Measurements from ENCODE around the gene PAK4.
"Not testable (repeated sequence)": the region's sequence is repeated elsewhere in the genome, so short reads cannot be mapped to it uniquely, and the experiment has no call there.

Gene PAK4

DNA sequence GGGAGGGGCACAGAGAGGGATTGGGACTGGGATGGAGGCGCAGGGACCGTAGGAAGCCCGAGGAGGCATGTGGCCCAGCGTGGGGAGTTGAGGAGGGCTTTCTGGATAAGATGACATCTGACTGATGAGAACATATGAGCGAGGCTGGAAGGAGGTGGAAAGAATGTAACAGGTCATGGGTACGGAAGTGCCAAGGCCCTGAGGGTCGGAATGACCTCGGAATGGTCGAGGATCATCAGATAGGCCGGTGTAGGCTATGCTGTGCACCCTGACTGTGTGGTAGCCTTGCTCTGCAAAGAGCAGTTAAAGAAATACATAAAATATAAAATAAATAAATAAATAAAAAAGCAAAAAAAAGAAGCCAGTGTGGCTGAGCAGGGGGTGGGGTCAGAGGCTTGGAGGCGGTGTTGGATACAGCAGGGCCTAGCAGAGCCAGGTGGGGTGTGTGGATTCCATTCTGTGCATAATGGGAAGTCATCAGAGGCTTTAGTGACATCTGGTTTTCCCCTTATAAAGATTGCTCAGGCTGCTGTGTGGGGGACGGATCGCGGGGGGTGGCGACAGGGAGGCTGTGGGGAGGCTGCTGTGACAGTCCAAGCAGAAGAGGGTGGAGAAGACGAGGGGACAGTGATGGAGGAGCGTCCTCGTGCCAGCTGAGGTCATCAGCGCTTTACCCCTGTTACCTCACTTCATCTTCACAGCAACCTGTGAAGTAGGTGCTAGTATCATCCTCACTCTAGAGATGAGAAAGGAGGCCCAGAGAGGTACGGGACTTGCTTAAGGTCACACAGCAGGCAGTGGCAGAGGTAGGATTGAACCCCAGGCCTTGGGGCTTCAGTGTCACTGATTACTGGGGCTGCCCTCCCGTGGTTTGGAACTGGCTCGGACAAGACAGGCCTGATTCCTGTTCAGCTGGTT lies 5.0 kb downstream of the PAK4 start:
- DNase-seq (ENCODE audit: low read depth in 3 of 3), result no peak

DNA sequence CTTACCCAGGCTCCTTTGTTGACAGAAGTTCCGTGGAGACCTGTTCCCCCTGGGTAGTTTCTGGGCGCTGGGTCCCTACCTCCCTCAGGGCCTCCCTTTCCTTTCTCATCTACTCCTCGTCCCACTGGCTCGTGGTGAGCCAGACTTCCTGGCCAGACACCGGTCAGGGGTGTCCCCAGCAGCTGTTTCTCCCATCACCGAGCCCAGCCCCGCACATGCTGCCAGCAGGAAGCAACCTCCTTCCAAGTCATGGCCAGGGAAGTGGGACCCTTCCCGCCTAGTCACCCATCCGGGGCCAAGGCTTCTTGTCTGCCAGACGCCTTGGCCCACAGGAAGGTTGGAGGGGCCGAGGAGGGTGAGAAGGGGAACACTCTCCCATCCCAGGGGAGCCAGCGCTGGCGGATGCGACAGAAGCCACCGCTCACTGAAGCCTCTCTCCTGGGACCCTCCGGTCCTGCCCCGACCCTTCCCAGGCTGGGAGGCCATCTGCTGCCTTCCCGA lies 5.7 kb downstream of the PAK4 start:
- no peak for DNase-seq (ENCODE audit: low read depth in 3 of 3)

DNA sequence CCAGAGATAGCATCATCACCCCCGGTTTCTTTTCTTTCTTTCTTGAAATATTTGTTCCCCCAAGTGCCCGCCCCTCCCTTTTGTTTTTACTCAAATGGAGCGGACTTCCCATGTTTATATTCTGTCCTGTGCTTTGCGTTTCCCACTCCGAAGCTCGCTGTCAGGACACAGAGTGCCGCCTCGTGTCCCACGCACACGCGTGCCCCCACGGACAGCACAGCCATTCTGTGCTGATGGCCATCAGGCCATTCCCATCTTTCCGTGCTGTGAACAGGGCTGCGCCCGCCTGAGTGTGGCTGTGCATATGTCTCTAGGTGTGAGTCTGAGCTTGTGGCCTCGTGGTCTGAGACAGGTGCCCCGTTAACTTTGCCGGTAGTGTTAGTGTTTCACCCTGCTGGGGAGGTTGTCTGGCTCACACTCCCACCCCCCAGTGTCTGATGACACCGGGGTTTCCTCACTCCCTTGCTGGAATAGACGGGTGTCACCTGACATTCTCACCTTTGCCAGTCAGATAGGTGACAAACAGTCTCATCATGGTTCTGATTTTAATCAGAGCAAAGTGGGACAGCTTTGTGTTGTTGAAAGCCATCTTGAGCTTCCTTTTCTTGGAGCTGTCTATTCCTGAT lies 6.9 kb downstream of the PAK4 start:
- no peak for DNase-seq (ENCODE audit: low read depth in 3 of 3)

DNA sequence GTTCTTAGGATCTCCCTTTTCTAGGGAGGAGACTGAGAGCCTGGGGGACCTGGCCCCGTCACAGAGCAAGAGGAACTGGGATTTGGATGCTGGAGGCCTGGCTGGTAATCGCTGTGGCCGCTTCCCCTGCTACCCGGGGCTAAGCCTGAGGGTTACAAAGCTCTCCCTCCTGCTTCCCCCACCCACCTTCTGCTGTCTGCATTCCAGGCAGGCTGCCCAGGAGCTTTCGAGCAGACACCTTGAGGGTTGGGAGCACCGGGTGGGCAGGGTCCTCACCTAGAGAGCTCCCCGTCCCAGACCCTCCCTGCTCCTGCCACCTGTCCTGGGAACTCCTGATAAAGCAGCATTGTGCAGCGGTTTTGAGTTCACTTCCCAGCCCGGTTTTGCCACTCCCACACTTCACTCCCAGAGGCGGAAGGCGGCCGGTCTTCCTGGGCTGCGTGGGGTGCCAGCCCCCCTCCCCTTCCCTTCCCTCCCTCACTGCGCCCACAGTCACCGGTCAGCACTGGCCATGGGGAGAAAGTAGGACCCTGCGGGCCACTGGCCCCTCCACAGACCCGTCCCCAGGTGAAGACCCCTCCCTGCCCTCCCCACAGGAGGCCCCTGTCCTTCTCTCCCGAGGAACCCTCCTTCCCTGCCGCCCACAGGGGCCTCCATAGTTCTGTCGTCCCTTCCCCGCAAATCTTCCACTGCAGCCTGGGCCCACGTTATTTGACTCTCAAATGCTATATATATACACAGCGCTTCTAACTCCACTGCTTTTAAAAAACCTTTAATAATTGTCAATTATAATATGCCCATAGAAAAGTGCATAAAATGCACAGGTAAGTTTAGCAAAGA lies 8.1 kb downstream of the PAK4 start:
- DNase-seq (ENCODE audit: low read depth in 3 of 3), result no peak

DNA sequence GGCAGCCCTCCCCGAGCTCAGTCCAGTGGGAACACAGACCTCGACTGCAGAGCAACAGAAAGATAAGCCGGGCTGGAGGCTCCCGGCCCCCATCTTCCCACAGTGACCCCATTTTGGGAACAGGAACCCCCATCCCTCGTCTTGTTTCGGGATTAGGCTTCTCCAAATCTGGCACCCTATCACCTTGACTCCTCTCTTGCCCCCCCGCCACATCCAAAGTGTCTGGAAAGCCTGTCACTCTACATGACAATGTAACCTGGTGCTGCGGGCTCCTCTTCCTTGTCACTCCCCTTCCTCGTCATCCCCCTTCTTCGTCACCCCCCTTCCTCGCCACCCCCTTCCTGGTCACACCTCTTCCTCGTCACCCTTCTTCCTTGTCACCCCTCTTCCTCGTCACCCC lies 10.1 kb downstream of the PAK4 start:
- DNase-seq (ENCODE audit: low read depth in 3 of 3), result no peak

DNA sequence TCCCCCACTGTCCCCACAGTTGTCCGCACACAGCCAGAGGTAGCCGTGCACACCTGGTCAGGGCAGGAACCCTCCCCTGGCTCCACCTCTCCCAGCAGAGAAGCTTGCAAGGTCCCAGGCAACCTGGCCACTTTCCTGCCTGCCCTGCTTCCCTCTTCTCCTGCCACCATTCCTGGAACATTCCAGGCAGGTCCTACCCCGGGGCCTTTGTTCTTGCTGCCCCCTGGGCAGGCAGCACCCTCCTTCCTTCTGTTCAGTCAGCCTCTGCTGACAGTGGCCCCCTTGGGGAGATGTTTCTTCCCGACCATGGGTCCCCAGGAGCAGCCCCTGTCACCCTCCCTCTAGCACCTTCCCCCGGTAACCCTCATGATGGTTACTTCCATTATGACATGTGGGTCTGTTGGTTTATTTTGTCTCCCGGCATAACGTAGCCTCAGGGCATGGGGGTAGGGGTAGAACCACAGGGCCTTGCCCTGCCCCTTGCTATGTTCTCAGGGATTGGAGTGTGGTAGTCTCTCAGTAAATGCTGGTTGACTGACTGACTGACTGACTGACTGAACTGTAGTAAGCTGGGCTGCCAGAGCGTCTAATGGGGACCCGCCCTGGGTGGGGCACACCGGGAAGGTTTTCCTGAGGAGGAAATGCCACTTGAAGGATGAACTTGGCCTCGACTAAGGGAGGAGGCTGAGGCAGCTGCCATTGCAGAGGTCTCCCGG lies 10.8 kb downstream of the PAK4 start:
- no peak for DNase-seq (ENCODE audit: low read depth in 3 of 3)

DNA sequence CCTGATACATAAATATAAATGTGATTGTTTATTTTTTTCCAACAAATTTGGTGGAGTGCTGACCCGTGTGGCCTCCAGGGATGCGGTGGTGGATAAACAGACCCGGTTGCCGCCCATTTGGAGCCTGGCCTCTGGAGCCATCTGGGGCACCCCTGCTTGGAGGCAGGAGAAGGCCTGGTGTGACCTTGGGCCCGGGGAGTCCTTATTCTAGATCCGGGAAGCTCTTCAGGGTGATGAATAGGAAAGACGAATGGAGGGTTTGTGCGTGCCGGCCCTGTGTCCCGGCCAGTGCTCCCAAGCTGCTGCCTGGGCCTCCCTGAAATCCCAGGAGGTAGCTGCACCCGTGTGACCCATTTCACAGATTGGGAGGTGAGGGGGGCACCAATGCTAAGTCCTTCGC lies 11.5 kb downstream of the PAK4 start:
- DNase-seq (ENCODE audit: low read depth in 3 of 3), result no peak

DNA sequence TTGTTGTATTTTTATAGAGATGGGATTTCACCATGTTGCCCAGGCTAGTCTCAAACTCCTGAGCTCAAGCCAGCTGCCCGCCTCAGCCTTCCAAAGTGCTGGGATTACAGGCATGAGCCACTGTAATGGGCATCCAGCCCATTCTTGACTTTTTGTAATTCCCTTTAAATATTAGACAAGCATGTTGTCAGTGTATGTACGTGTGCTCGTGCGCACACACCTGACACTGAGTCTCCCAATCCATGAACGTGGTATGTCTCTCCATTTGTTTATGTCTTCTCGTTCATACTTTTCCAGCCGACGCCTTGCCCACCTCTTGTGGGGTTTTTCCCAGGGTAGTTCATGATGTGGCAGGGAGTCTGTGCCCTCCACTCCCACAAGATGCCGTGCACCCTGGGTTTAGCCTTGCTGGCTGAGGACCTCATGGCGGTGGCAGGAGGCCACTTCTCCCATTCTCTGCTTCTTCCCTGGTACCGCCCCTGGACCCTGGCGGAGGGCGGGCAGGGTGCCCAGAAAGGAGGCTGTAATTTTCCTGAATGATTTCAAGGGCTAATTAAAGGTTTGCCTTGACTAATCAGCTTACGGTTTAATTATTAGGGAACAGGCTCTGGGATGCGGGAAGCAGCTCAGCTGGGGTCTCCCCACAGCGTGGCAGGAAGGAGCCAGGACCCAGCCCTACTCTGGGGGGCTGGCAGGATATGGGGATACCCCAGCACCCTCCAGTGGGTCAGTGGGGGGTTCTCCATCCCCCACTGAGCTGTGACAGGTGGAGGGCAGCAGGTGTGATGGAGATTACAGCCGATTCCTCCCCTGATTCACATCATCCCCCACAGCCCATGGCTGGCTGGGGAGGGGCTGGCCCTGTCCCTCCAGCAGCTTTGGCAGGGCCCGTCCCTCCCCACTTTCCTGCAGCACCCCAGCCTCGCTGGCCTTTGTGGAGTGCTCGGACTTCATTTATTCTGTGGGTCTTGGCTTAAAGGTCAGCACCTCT lies 12.9 kb downstream of the PAK4 start:
- no peak for DNase-seq (ENCODE audit: low read depth in 3 of 3)

DNA sequence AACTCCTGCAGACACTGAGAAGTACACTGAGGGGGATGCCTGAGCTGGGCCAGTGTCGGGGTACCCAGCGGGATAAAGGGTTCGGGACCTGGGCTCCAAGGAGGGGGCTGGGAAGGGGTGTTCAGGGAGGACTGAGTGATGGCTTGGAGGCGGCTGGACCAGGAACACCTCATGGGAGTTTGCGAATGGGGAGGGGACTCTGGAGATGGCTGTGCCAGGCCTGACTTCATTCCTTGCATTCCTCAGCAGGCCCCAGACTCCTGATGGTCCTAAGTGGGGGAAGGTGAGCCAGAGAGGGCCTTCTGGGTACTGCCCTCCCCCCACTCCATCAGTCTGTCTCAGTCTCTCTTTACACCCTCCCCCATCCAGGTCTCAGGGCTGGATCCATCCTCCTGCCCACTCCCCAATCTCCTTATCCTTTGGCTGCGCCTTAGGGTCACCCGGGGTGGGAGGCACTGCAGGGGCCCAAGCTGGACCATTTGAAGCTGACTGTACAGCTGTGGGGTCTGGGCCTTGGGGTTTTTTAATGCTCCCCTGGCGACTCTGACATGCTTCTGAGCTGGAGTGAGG lies 13.8 kb downstream of the PAK4 start:
- no peak for DNase-seq (ENCODE audit: low read depth in 3 of 3)

DNA sequence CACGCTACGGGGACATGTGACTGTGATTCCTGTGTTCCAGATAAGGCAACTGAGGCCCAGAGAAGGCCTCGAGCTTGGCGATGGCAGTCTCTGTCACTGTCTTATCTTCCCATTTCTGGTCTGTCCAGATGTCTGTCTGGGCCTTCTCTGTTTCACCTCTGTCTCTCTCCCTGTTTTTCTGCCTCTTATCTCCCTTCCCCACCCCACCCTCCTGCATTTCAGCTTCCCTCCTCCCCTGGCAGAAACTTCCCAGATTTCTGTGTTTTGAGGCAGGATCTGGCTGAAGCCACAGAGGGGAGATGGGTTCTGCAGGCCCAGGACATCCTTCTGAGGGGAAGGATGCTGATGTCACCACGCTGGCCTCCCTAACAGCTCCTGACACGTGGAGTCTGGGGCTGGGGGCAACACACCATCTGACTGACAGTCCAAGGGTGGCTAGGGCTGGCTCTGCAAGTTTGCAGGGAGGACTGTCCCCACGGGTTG lies 14.4 kb downstream of the PAK4 start:
- no peak for DNase-seq (ENCODE audit: low read depth in 3 of 3)

DNA sequence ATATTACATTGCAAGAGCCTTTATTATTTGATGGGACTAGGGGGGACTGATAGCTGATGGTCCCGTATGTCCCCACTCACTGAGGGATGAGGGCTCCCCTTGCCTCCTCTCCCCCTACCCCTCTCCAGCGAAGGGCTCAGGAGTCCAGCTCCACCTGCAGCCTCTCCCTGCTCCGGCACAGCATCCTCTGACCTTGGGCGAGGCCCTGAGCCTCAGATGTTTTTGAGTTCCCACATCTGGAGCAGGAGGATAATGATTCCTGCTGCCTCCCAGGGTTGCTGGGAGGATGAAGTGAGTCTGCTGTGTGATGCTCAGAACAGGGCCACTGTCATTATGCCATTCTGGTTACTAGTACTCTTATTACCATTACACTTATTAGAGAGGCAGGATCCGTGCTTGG lies 15.0 kb downstream of the PAK4 start:
- DNase-seq (ENCODE audit: low read depth in 3 of 3), result no peak

DNA sequence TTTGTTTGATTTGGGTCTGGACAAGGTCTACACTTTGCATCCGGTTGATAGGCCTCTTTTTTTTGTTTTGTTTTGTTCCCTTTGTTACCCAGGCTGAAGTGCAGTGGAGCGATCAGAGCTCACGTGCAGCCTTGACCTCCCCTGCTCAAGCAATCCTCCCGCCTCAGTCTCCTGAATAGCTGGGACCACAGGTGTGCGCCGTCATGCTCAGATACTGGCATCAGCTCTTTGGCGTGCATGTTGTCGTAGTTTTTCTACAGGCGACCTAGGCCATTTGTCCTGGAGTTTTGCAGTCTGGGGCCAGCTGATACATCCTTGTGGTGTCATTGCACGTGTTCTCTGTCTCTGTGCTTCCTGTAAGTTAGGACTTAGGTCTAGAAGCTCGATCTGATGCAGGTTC lies 16.3 kb downstream of the PAK4 start:
- DNase-seq (ENCODE audit: low read depth in 3 of 3), result no peak

DNA sequence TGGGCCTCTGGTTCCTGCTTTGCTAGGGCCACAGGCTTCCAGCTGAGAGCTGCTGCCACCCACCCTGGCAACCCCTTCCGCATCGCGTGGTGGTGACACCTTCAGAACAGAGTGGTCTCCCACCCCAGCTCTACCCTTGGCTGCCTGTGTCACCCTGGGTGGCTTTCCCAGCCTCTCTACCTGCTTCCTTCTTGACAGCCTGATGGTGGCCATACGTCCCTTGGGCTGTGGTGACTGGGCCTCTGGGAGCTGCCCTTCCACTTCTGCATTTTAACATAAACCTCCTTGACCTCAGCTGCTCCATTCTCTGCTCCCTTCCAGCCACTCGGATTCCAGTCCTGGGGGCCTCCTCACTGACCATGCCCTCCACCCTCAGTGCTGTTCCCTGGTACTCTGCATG lies 17.0 kb downstream of the PAK4 start:
- no peak for DNase-seq (ENCODE audit: low read depth in 3 of 3)

DNA sequence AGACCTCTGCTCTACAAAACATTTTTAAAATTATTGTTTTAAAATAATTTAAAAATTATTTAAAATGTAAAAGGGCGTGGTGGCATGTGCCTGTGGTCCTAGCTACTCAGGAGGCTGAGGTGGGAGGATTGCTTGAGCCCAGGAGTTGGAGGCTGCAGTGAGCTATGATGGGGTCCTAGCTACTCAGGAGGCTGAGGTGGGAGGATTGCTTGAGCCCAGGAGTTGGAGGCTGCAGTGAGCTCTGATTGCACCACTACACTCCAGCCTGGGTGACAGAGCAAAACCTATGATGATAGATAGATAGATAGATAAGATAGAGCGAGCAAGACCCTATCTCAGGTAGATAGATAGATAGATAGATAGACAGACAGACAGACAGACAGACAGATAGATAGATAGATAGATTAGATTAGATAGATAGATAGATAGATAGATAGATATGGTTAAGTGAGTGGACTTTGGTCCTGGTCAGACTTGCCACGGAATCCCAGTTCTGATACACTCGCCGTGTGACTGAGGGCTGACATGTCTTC lies 18.2 kb downstream of the PAK4 start:
- DNase-seq (ENCODE audit: low read depth in 3 of 3), result not testable (repeated sequence)

DNA sequence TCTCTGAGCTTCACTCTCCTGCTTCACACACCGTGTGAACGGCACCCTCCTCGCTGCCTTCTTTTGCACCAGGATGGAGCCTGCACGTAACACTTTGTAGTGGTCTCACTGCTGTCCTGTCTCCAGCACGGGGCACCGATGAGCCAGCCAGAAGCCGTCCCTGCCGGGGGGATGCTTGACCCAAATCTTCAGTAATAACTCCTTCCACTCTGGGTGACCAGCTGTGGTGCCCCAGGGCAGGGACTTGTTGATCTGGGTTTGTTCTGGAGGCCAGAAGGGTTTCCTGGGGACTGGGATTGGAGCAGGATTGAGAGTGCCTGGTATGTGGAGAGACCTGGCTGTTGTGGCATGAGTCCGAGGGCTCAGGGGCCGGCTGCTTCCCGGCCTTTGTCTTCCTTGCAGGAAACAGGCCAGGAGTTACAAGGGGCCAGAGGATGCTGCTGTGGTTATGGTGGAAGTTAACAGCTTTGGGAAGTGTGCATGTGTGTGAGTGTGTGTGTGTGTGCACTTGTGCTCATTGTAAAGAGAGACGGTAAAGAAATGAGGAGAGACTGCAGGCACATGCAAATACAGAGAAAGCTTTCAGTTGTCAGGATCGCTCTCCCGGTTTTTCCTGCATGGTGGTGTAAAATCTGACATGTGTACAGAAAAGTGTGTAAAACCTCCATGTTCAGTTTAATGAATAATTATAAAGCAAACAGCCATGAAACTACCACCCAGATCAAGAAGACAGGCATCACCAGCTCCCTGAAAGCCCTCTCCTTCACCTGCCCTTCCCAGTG lies 18.9 kb downstream of the PAK4 start:
- no peak for DNase-seq (ENCODE audit: low read depth in 3 of 3)

DNA sequence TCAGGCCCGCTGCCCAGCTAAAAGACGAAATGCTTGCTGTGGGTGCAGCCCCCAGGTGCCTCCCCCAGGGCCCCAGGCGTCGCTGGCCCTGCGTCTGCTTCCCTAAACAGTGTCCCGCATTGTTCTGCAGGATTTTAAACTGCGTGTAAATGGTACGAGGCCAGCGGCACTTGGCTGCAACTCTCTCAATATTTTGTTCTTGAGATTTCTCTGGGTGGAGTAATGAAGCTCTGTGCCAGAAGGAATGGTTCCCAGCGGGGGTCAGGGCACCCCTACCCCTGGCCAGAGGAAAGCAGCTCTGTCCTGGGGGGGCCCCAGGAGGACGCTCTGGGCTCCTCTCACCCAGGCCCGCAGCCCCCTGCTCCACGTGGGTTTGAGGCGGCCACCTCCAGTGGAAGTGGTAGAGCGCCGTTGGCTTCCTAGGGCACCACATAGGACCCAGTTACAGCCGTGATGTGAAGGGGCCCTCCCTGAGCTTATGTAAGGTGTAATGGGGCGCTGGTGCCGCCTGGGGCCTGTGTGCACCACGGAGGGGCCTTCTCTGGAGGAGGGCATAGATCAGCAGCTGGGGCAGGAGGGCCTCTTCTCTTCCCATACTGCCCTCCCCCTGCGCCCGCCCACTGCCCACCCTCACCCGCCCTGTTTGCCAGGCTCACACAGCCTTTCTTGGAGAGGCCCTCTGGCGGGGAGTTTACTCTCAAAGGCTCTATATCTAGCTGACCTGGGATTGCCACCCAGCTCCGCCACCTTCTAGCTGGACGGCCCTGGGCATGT lies 19.8 kb downstream of the PAK4 start:
- no peak for DNase-seq (ENCODE audit: low read depth in 3 of 3)

DNA sequence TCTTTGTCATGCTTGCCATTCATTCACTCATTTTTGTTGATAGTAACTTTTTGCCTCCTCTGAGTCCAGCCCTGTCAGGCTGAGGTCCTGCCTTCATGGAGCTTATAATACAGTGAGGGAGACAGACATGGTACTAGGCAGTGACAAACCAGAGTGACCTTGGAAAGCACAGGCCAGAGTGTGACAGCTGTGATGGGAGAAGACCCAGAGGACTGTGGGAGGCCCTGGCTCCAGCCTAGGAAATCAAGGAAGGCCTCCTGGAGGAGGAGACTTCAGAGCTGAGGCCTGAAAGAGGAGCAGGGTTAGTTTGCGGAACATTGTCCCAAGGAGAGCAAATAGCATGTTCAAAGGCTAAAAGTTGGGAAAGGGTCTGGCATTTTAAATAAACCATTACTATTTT lies 20.5 kb downstream of the PAK4 start:
- DNase-seq (ENCODE audit: low read depth in 3 of 3), result no peak
